ENCODE data around the gene PANX1.
"Not testable (repeated sequence)": the region's sequence is repeated elsewhere in the genome, so short reads cannot be mapped to it uniquely, and the experiment has no call there.

Gene PANX1

GRCh38 chr11:94149431-94150017, 20.9 kb downstream of the PANX1 start:
- in situ Hi-C loops (cut with MboI; ENCODE audit: low sequenced_read_pairs) = no loop called here

DNA sequence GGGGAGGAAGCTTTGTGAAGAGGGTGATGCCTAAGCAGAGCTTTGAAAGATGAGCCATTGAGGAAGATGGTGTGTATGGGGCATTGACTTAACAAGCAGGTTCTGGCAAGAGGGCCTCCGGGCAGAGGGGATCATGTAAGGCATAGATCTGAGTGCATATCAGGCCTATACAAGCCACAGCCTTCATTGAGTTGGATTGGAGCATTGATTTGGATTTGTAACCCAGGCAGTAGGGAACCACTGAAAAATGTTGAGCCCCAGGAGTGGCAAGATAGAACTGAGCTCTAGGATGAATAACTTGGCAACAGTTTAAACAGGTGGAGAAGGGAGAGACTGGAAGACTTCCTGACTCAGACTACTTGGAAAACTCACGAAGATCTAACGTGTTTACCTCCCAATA, 21.4 kb downstream of the PANX1 start:
- in situ Hi-C loops (cut with MboI; ENCODE audit: low sequenced_read_pairs) = no loop called here

- in situ Hi-C loops (cut with MboI; ENCODE audit: low sequenced_read_pairs) = no loop called here
Observed at GRCh38 chr11:94150704-94151685, 22.4 kb downstream of the PANX1 start.

DNA sequence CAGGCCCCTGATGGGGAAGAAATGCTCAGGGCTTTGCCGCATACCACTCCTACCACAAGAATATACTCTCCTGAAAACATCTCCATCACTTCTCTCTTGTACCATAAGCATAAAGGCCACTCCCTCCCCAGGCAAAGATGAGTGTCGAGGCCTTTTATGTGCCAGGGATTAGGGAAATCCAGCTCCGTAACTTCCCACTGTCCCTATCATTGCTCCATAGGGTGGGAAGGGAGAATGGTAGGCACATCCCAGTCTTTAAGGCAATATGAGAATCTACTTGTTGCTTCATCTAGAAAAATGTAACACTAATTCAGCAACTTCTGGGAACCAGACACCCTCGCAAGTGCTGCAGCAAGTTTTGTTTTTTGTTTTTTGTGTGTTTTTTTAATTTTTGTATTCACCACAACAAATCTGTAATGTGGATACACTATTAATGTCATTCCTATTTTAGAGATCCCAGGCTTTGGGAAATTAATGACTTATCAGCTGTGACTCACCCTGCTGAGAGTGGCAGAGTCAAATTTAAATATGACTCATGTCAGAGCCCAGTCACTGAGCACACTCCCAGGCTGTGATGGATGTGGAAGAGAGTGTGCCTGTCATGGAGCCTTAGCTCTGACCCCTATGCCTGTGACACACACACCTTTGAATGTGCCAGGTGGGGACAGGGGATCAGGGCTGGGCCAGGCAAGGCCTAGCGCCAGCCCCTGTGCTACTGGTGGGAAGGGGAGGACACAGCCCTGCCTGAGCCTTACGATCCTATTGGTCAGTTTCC, 23.4 kb downstream of the PANX1 start:
- in situ Hi-C loops (cut with MboI; ENCODE audit: low sequenced_read_pairs) = no loop called here

DNA sequence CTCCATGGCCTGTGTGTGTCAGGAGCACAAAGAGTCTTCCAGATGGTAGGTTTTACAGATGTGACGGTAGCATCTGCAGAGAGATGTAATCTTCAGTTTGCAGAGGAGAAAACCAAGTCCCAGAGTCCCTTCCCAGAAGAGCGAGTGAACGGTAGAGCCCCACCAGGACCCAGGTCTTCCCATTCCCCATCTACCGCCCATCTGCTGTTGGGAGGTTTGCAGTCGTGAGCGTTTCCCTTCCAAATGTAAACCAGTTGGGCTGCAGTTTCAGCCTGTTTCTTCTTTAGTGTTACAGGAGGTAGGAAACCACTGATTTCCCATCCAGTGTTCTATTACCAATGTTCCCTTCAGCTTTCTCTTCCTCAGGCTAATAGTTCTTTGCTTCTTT, 24.0 kb downstream of the PANX1 start:
- in situ Hi-C loops (cut with MboI; ENCODE audit: low sequenced_read_pairs) = no loop called here

DNA sequence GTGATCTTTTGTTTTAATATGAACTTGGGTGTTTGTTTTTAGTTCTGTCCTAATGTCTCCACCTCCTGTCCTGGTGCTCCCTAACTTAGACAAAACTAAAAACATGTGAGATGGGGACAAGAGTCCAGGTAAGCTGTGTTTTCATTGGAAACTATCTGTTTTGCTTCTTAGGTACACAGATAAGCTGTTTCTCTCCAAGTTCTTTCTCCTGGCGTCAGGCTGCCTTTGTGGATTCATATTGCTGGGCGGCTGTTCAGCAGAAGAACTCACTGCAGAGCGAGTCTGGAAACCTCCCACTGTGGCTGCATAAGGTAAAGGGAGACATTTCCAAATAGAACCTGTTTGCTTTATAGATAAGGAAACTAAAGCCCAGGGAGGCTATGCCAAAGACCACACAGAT, 24.7 kb downstream of the PANX1 start:
- in situ Hi-C loops (cut with MboI; ENCODE audit: low sequenced_read_pairs) = no loop called here

GRCh38 chr11:94154095-94154856, 25.6 kb downstream of the PANX1 start:
- in situ Hi-C loops (cut with MboI; ENCODE audit: low sequenced_read_pairs) = no loop called here

DNA sequence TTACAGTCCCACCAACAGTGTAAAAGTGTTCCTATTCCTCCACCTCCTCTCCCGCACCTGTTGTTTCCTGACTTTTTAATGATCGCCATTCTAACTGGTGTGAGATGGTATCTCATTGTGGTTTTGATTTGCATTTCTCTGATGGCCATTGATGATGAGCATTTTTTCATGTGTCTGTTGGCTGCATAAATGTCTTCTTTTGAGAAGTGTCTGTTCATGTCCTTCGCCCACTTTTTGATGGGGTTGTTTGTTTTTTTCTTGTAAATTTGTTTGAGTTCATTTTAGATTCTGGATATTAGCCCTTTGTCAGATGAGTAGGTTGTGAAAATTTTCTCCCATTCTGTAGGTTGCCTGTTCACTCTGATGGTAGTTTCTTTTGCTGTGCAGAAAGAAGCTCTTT, 28.7 kb downstream of the PANX1 start:
- in situ Hi-C loops (cut with MboI; ENCODE audit: low sequenced_read_pairs) = not testable (repeated sequence)

DNA sequence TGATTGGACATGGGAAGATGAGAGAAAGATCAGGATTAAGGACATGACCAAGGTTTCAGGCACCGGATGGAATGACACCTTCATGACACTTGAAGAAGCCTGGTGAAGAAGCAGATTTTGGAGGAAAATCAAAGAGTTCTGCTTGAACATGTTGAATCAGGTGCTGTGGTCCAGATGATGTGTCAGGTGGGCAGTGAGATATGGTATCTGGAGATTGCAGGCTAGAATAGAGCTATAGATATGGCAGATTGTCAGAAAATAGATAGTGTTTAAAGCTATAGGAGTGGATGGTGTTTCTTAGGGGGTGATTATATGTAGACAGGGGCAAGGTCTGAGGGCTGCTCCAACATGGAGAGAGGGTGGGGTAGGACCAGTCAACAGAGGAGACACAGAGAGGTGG, 40.2 kb downstream of the PANX1 start:
- in situ Hi-C loops (cut with MboI; ENCODE audit: low sequenced_read_pairs) = no loop called here

DNA sequence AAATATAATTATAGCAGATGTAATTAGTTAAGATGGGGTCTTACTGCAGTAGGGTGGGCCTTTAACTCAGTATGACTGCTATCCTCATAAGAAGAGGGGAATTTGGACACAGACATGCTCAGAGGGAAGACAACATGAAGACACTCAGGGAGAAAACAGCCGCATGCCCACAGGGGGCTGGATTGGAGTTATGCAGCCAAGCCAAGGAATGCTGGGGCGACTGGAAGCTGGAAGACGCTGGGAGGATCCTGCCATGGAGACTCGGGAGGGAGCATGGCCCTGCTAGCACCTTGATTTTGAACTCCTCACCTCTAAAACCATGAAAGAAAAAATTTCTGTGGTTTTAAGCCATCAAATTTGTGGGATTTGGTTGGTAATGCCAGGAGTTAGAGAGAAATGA, 40.9 kb downstream of the PANX1 start:
- in situ Hi-C loops (cut with MboI; ENCODE audit: low sequenced_read_pairs) = no loop called here

GRCh38 chr11:94169930-94170545, 41.4 kb downstream of the PANX1 start:
- in situ Hi-C loops (cut with MboI; ENCODE audit: low sequenced_read_pairs) = no loop called here

DNA sequence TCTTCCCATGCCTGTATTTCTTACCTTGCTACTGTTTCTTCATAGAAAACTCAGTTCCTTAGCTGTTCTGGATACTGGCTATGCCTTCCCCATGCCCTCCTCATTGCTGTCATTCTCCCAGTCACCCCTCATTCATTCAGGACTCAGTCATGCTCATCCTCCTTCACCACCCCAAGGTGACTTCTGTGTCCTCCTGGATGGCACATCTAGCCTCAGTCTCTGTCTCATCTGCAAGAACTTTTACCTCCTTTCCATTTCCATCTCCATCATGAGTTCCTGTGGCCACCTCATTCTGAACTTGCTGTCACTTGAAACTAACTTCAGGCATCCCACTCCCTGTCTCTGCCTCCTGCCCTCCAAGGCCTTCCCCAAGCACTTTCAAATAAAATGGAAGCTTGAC, 42.3 kb downstream of the PANX1 start:
- in situ Hi-C loops (cut with MboI; ENCODE audit: low sequenced_read_pairs) = no loop called here

- in situ Hi-C loops (cut with MboI; ENCODE audit: low sequenced_read_pairs) = no loop called here
Observed at GRCh38 chr11:94171693-94172440, 43.2 kb downstream of the PANX1 start.

DNA sequence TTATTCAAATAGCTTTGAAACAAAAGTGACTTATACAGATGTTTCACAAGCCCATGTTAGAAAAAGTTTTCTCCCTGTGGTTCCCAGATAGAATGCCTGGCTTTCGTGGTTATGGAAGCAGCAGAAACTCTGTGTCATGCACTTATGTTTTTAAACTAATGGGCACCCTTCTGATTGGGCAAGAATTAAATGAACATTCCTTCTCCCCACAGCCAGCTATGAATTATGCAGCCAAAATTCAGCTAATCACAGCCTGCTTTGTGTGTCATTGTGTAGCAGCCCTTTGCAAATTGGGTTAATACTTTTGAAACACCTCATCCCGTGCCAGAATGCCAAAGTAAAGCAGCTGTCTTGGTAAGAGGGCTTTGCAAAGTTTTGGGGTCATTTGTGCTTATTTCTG, 46.9 kb downstream of the PANX1 start:
- in situ Hi-C loops (cut with MboI; ENCODE audit: low sequenced_read_pairs) = no loop called here

DNA sequence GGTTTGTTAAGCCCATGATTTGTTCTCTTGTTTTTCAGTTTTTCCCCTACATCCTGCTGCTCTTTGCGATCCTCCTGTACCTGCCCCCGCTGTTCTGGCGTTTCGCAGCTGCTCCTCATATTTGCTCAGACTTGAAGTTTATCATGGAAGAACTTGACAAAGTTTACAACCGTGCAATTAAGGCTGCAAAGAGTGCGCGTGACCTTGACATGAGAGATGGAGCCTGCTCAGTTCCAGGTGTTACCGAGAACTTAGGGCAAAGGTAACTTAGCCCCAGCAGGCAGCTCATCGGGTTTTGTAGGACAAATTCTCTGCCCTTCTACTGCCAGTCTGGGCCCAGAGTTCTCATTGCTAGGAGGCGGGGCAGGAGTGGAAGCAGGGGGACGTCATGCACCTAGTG, 49.7 kb downstream of the PANX1 start:
- in situ Hi-C loops (cut with MboI; ENCODE audit: low sequenced_read_pairs) = no loop called here

DNA sequence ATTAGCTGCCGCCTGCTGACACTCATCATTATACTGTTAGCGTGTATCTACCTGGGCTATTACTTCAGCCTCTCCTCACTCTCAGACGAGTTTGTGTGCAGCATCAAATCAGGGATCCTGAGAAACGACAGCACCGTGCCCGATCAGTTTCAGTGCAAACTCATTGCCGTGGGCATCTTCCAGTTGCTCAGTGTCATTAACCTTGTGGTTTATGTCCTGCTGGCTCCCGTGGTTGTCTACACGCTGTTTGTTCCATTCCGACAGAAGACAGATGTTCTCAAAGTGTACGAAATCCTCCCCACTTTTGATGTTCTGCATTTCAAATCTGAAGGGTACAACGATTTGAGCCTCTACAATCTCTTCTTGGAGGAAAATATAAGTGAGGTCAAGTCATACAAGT, 51.1 kb downstream of the PANX1 start:
- in situ Hi-C loops (cut with MboI; ENCODE audit: low sequenced_read_pairs) = loop anchor here (10.0 kb wide), 1 partner anchor 325 kb away; no protein-coding TSS in a partner anchor

DNA sequence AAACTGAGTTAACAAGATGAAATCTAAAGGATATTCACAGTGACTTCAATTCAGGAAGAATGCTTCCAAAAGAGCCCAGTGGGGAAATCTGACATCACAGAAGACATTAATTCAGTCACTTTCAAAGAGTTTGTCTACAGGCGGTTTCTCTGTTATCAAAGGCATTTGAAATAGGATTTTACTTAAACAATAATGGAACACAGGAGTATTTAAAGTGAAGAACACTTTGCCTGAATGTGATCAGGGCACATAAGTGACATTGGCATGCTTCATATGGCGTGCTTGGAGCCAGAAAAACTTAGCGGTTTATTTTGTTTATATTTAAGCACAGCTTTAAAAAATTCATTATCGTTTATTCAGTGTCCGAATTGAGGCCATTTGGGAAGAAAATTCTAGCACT, 52.9 kb downstream of the PANX1 start:
- in situ Hi-C loops (cut with MboI; ENCODE audit: low sequenced_read_pairs) = loop anchor here (10.0 kb wide), 1 partner anchor 323 kb away; no protein-coding TSS in a partner anchor

DNA sequence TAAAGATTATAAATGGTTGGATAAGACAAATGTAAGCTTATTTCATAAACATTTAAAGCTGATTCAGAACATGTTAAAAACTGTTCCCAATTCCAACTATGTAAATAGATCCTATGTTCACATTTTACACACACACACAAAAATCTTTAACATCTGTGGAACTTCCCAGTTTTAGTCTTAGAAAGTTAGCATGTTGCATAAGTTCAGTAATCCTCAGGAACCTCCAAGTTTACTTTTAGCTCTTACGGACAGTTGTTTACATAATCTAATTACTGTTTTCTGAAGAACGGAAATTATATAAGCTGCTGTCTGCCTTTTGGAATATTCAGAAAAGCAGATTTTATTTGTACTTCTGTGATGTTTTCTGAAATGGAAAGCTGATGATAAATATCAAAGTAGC, 53.3 kb downstream of the PANX1 start:
- in situ Hi-C loops (cut with MboI; ENCODE audit: low sequenced_read_pairs) = loop anchor here (10.0 kb wide), 1 partner anchor 323 kb away; no protein-coding TSS in a partner anchor

DNA sequence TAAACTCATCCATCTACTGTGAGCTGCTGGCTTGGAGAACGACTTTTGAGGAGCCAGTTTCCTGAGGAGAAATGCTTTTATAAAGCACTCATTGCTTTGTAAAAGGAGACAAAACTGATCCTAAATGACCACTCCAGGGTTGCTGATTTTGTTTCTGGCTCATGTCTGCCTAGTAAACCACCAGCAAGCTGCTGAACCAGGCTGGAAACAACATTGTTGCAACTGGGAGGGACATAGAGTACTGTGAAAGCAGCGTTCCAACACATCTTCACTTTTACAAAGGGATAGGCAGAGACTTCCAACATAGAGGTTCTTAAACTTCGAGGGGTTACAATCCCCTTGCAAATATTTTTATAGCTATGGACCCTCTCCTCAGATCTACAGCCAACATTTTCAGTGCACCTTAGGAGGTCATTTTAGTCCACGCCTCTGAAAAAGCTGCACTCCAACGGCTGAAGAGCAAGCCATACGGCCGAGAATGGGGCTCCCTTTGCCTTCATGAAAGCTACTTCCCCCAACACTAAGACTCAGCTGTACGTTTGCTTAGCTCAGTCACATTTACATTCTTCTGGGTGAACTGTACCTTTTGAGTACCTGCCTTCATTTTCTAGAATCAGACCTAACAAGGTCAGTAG, 54.7 kb downstream of the PANX1 start:
- in situ Hi-C loops (cut with MboI; ENCODE audit: low sequenced_read_pairs) = loop anchor here (10.0 kb wide), 1 partner anchor 321 kb away; no protein-coding TSS in a partner anchor

Data from HL-60/S4 (cell line).